Measurements from ENCODE around the gene TBC1D9.

Gene TBC1D9

GRCh38 chr4:140691369-140691768, 64.8 kb downstream of the TBC1D9 start:
- no peak for DNase-seq (ENCODE audit: low read depth, low spot score)

- DNase-seq (ENCODE audit: low read depth, low spot score) = no peak
Observed at GRCh38 chr4:140690093-140690492, 66.1 kb downstream of the TBC1D9 start.

- no peak for DNase-seq (ENCODE audit: low read depth, low spot score)
Observed at GRCh38 chr4:140689623-140690022, 66.6 kb downstream of the TBC1D9 start.

GRCh38 chr4:140688711-140689598, 67.2 kb downstream of the TBC1D9 start:
- no peak for DNase-seq (ENCODE audit: low read depth, low spot score)

- no peak for DNase-seq (ENCODE audit: low read depth, low spot score)
Observed at GRCh38 chr4:140686796-140687195, 69.4 kb downstream of the TBC1D9 start.

GRCh38 chr4:140684314-140684713, 71.9 kb downstream of the TBC1D9 start:
- DNase-seq (ENCODE audit: low read depth, low spot score) = no peak

GRCh38 chr4:140681201-140681600, 75.0 kb downstream of the TBC1D9 start:
- no peak for DNase-seq (ENCODE audit: low read depth, low spot score)

GRCh38 chr4:140680686-140681085, 75.5 kb downstream of the TBC1D9 start:
- DNase-seq (ENCODE audit: low read depth, low spot score) = no peak

GRCh38 chr4:140679576-140679975, 76.6 kb downstream of the TBC1D9 start:
- no peak for DNase-seq (ENCODE audit: low read depth, low spot score)

- no peak for DNase-seq (ENCODE audit: low read depth, low spot score)
Observed at GRCh38 chr4:140675599-140676231, 80.5 kb downstream of the TBC1D9 start.

GRCh38 chr4:140673729-140674128, 82.5 kb downstream of the TBC1D9 start:
- DNase-seq (ENCODE audit: low read depth, low spot score) = no peak

GRCh38 chr4:140672416-140672815, 83.8 kb downstream of the TBC1D9 start:
- DNase-seq (ENCODE audit: low read depth, low spot score) = no peak

GRCh38 chr4:140668111-140668510, 88.1 kb downstream of the TBC1D9 start:
- no peak for DNase-seq (ENCODE audit: low read depth, low spot score)

GRCh38 chr4:140666889-140667614, 89.1 kb downstream of the TBC1D9 start:
- no peak for DNase-seq (ENCODE audit: low read depth, low spot score)

- no peak for DNase-seq (ENCODE audit: low read depth, low spot score)
Observed at GRCh38 chr4:140662082-140662869, 93.9 kb downstream of the TBC1D9 start.

- DNase-seq (ENCODE audit: low read depth, low spot score) = no peak
Observed at GRCh38 chr4:140661550-140661949, 94.6 kb downstream of the TBC1D9 start.

GRCh38 chr4:140659943-140660700, 96.1 kb downstream of the TBC1D9 start:
- DNase-seq (ENCODE audit: low read depth, low spot score) = no peak

- DNase-seq (ENCODE audit: low read depth, low spot score) = no peak
Observed at GRCh38 chr4:140654495-140654814, 101.7 kb downstream of the TBC1D9 start.

GRCh38 chr4:140653718-140654494, 102.3 kb downstream of the TBC1D9 start:
- no peak for DNase-seq (ENCODE audit: low read depth, low spot score)

- DNase-seq (ENCODE audit: low read depth, low spot score) = no peak
Observed at GRCh38 chr4:140652601-140653000, 103.6 kb downstream of the TBC1D9 start.
